H1 (cell line): ENCODE measurements around the gene ABCC9. TPM values are rescaled to one million over a fixed set of nuclear protein-coding genes. Genes with fewer than 3 reads are reported as not detected.

Experiments used
- CTCF ChIA-PET: fragments of 300-600 bp; sonication (Branson Sonifier 250); formaldehyde crosslinking; loops from one replicate; lab custom pipeline; 2021; ENCODE audit not compliant: partially characterized antibody; lab: Charles Lee
- POLR2A ChIA-PET: fragments of 300-600 bp; sonication (Branson Sonifier 250); formaldehyde crosslinking; loops from one replicate; lab custom pipeline; 2021; ENCODE audit warnings: inconsistent platforms; ENCODE audit not compliant: partially characterized antibody; lab: Charles Lee
- DNase-seq, 2 experiments: peaks; one replicate each; pipeline versions ENCODE4 v3.0.0 to v3.0.0-alpha.2; 2010 to 2022; ENCODE audit warnings: low spot score in 2 of 2, low read depth in 1 of 2, mixed read lengths in 1 of 2
- FAIRE-seq: peaks from 2 replicates; lab custom pipeline; 2011; peaks lifted over from hg19 to GRCh38; lab: Jason Lieb, UNC
- H2AFZ ChIP-seq: 2 replicates; pipeline ENCODE4 v1.8.1; 2012; ENCODE audit warnings: low read length, inconsistent platforms
- H2AK5ac ChIP-seq: 2 replicates; pipeline ENCODE4 v1.6.1; 2013; ENCODE audit warnings: low read depth, low read length
- H2BK120ac ChIP-seq: replicated peaks from 2 replicates; pipeline ENCODE3; 2013; ENCODE audit warnings: low read depth, low read length, inconsistent platforms
- H2BK12ac ChIP-seq: 2 replicates; pipeline ENCODE4 v1.6.1; 2013; ENCODE audit warnings: low read depth, low read length
- H2BK15ac ChIP-seq: 2 replicates; pipeline ENCODE4 v1.6.1; 2013; ENCODE audit warnings: low read length
- H2BK20ac ChIP-seq: 2 replicates; pipeline ENCODE4 v1.6.1; 2013; ENCODE audit warnings: low read length
- H2BK5ac ChIP-seq: 2 replicates; pipeline ENCODE4 v1.6.1; 2013; ENCODE audit warnings: low read depth, low read length
- H3K14ac ChIP-seq: 2 replicates; pipeline ENCODE4 v1.6.1; 2013; ENCODE audit warnings: inconsistent platforms; ENCODE audit not compliant: insufficient read length
- H3K18ac ChIP-seq: 2 replicates; pipeline ENCODE4 v1.6.1; 2013; ENCODE audit warnings: low read length; ENCODE audit errors: extremely low read depth
- H3K23ac ChIP-seq: 2 replicates; pipeline ENCODE4 v1.6.1; 2013; ENCODE audit warnings: inconsistent platforms; ENCODE audit not compliant: insufficient read length
- H3K23me2 ChIP-seq: 2 replicates; pipeline ENCODE4 v1.6.1; 2013; ENCODE audit warnings: low read depth, low read length
- H3K27ac ChIP-seq: 2 replicates; pipeline ENCODE4 v1.6.1; 2011; ENCODE audit warnings: low read depth, low read length, inconsistent platforms
- H3K27me3 ChIP-seq, 4 experiments: replicated peaks in 1 of 4; 1 replicate in 1 of 4; 2 replicates in 3 of 4; pipeline versions ENCODE4 v1.6.1 to v1.8.1; 2011 to 2013; ENCODE audit warnings: low read length in 3 of 4, mild to moderate bottlenecking in 3 of 4, inconsistent platforms in 2 of 4, mixed read lengths in 2 of 4, moderate library complexity in 1 of 4; ENCODE audit not compliant: control insufficient read depth in 3 of 4, insufficient read depth in 3 of 4; ENCODE audit errors: extremely low read depth in 1 of 4
- H3K36me3 ChIP-seq, 4 experiments: 2 replicates each; pipeline versions ENCODE4 v1.6.1 to v1.8.1; 2011 to 2013; ENCODE audit warnings: mild to moderate bottlenecking in 4 of 4, low read length in 3 of 4, moderate library complexity in 2 of 4, control low read depth in 1 of 4, inconsistent platforms in 1 of 4; ENCODE audit not compliant: insufficient read depth in 4 of 4, control insufficient read depth in 2 of 4
- H3K4ac ChIP-seq: replicated peaks from 2 replicates; pipeline ENCODE3; 2013; ENCODE audit warnings: low read length, low read depth, mixed read lengths, inconsistent platforms; ENCODE audit not compliant: insufficient read length
- H3K4me1 ChIP-seq, 4 experiments: replicated peaks in 1 of 4; 1 replicate in 1 of 4; 2 replicates in 3 of 4; pipeline versions ENCODE4 v1.6.1 to v1.8.1; 2011 to 2013; ENCODE audit warnings: low read length in 3 of 4, inconsistent platforms in 2 of 4, mixed read lengths in 1 of 4; ENCODE audit not compliant: insufficient read depth in 4 of 4, control insufficient read depth in 3 of 4
- H3K4me2 ChIP-seq, 2 experiments: 2 replicates each; pipeline versions ENCODE4 v1.6.1 to v1.8.1; 2011 to 2013; ENCODE audit warnings: low read depth in 2 of 2, low read length in 2 of 2, control low read depth in 1 of 2, inconsistent platforms in 1 of 2, mild to moderate bottlenecking in 1 of 2; ENCODE audit not compliant: insufficient read depth in 1 of 2
- H3K4me3 ChIP-seq, 4 experiments: fragments of 200-600, 300-600 bp in 1 of 4; sonication (generic), shearing (Covaris generic), sonication (Bioruptor Twin) in 1 of 4; 2 replicates each; pipeline versions ENCODE4 v1.5.1 to v1.8.1; 2011 to 2016; ENCODE audit warnings: low read length in 4 of 4, low read depth in 3 of 4, control low read depth in 2 of 4, inconsistent platforms in 2 of 4, mild to moderate bottlenecking in 2 of 4, mixed read lengths in 1 of 4, moderate library complexity in 1 of 4; ENCODE audit not compliant: insufficient read depth in 2 of 4; ENCODE audit errors: extremely low read depth in 1 of 4
- H3K56ac ChIP-seq: replicated peaks from 2 replicates; pipeline ENCODE3; 2013; ENCODE audit warnings: low read depth, mild to moderate bottlenecking, mixed read lengths, low read length, inconsistent platforms; ENCODE audit not compliant: insufficient read length
- H3K79me1 ChIP-seq: 2 replicates; pipeline ENCODE4 v1.6.1; 2013; ENCODE audit warnings: low read depth, low read length, control low read depth
- H3K79me2 ChIP-seq, 2 experiments: 2 replicates each; pipeline versions ENCODE4 v1.6.1 to v1.8.1; 2012 to 2013; ENCODE audit warnings: low read length in 2 of 2, mild to moderate bottlenecking in 2 of 2, inconsistent platforms in 1 of 2; ENCODE audit not compliant: insufficient read depth in 2 of 2, control insufficient read depth in 1 of 2
- H3K9ac ChIP-seq, 4 experiments: replicated peaks in 1 of 4; 1 replicate in 1 of 4; 2 replicates in 3 of 4; pipeline versions ENCODE4 v1.6.1 to v1.8.1; 2011 to 2013; ENCODE audit warnings: low read depth in 3 of 4, low read length in 3 of 4, control low read depth in 2 of 4, mild to moderate bottlenecking in 2 of 4, moderate library complexity in 2 of 4, inconsistent platforms in 1 of 4; ENCODE audit errors: extremely low read depth in 1 of 4
- H3K9me3 ChIP-seq, 2 experiments: 2 replicates each; pipeline versions ENCODE4 v1.6.1 to v1.8.1; 2012 to 2013; ENCODE audit warnings: mild to moderate bottlenecking in 2 of 2, moderate library complexity in 2 of 2, control low read depth in 1 of 2, inconsistent platforms in 1 of 2, low read depth in 1 of 2, low read length in 1 of 2, mixed read lengths in 1 of 2; ENCODE audit not compliant: insufficient read depth in 2 of 2
- H4K20me1 ChIP-seq, 2 experiments: replicated peaks in 1 of 2; 2 replicates each; pipeline versions ENCODE3 to v1.8.1; 2011 to 2013; ENCODE audit warnings: inconsistent platforms in 2 of 2, low read length in 2 of 2, mild to moderate bottlenecking in 1 of 2; ENCODE audit not compliant: insufficient read depth in 2 of 2, control insufficient read depth in 1 of 2
- H4K5ac ChIP-seq: 2 replicates; pipeline ENCODE4 v1.6.1; 2013; ENCODE audit warnings: low read length, low read depth, mixed read lengths, inconsistent platforms; ENCODE audit not compliant: insufficient read length
- H4K8ac ChIP-seq: 2 replicates; pipeline ENCODE4 v1.8.0; 2013; ENCODE audit warnings: mild to moderate bottlenecking, moderate library complexity, low read length, inconsistent platforms; ENCODE audit not compliant: insufficient read depth; ENCODE audit errors: extremely low read depth
- H4K91ac ChIP-seq: replicated peaks from 2 replicates; pipeline ENCODE3; 2013; ENCODE audit warnings: low read length, mixed read lengths, inconsistent platforms; ENCODE audit not compliant: insufficient read length
- ATF2 ChIP-seq: IDR thresholded peaks from 2 replicates; pipeline ENCODE4 v1.6.1; 2012; ENCODE audit warnings: low read length, inconsistent platforms
- EGR1 ChIP-seq: IDR thresholded peaks from 2 replicates; pipeline ENCODE4 v1.6.1; 2011; ENCODE audit warnings: low read depth, low read length, borderline replicate concordance
- KDM4A ChIP-seq: IDR thresholded peaks from one replicate; pipeline ENCODE4 v1.7.1; 2012; ENCODE audit warnings: low read depth, mild to moderate bottlenecking, moderate library complexity, low read length, inconsistent platforms; ENCODE audit not compliant: severe bottlenecking
- RAD21 ChIP-seq, 2 experiments: IDR thresholded peaks in 1 of 2; conservative IDR thresholded peaks in 1 of 2; 2 replicates each; pipeline ENCODE4 v1.6.1; 2011; ENCODE audit warnings: low read depth in 2 of 2, low read length in 2 of 2, improper control_type of control experiment in 1 of 2, inconsistent platforms in 1 of 2, mild to moderate bottlenecking in 1 of 2, moderate library complexity in 1 of 2
- TEAD4 ChIP-seq: IDR thresholded peaks from 2 replicates; pipeline ENCODE4 v1.6.1; 2012; ENCODE audit warnings: low read depth, low read length, inconsistent platforms, mixed read lengths
- ZNF274 ChIP-seq: IDR thresholded peaks from 2 replicates; pipeline ENCODE4 v1.7.0; 2012; ENCODE audit warnings: low read length, borderline replicate concordance; ENCODE audit errors: extremely low read depth
- WGBS, 2 experiments: shearing (Covaris generic) in 1 of 2; methylation state at CpG; one replicate each; pipeline versions ENCODE4 v1.1.6 to v1.1.7; 2013 to 2015; ENCODE audit warnings: low lambda C conversion rate in 2 of 2, mixed read lengths in 2 of 2, inconsistent platforms in 1 of 2, low coverage in 1 of 2, missing lambda C conversion rate in 1 of 2; ENCODE audit not compliant: insufficient replicate concordance in 2 of 2, insufficient coverage in 1 of 2, insufficient read length in 1 of 2; ENCODE audit errors: extremely low coverage in 1 of 2, missing lambda C conversion rate in 1 of 2; 5-methylcytosine and 5-hydroxymethylcytosine counted together
- long read RNA-seq, 2 experiments: library from RNA in 1 of 2; library from capped mRNA in 1 of 2; stranded (forward); transcript quantifications; one replicate each; pipeline ENCODE4 v2.0.0, GENCODE V29; 2021; ENCODE audit warnings: inconsistent platforms in 1 of 2
- polyA minus RNA-seq, 3 experiments: library from RNA; depleted of rRNA, polyadenylated mRNA; stranded (reverse); fragments of >200 nt; gene quantifications; 1 replicate in 2 of 3; 2 replicates in 1 of 3; pipeline ENCODE4 v1.2.3, GENCODE V29; 2011
- polyA plus RNA-seq, 7 experiments: library from polyadenylated mRNA; depleted of rRNA in 3 of 7; stranded (reverse) in 5 of 7; unstranded in 2 of 7; fragments of >200 nt in 5 of 7; fragments of 200-250 nt in 2 of 7; gene quantifications; 1 replicate in 5 of 7; 2 replicates in 1 of 7; 4 replicates in 1 of 7; pipeline versions ENCODE4 v1.2.1 to v1.2.3, GENCODE V29; 2011 to 2013; ENCODE audit warnings: missing spikeins in 2 of 7, mixed read lengths in 2 of 7
- total RNA-seq: library from RNA; stranded (reverse); fragmentation: NEBNext Ultra II Directional; extraction: Animal tissue kit (Norgen Biotek cat#: 25700); gene quantifications from 2 replicates; pipeline ENCODE4 v1.2.1, GENCODE V29; 2021

Gene ABCC9
- total RNA-seq (not detected in 2 replicates), polyA plus RNA-seq (2011; rRNA removed) (under 0.01 and 0.02 TPM in 2 replicates), polyA minus RNA-seq (2011; rRNA and poly(A)+ RNA removed) (0.02 TPM in 1 of 2 replicates, not detected in the other)
- polyA plus RNA-seq (2011; cell fraction: cytosol; rRNA removed) = not detected
- not detected for polyA plus RNA-seq (2011; cell fraction: nucleus; rRNA removed)
- 0.03 to 0.04 TPM (median 0.03 TPM) in 3 of 4 replicates, not detected in the other for polyA plus RNA-seq (2012, experiment 1 of 2)
- polyA plus RNA-seq (2012, experiment 2 of 2) = not detected
- polyA plus RNA-seq (2013, experiment 1 of 2) = 0.04 TPM
- polyA plus RNA-seq (2013, experiment 2 of 2) = 0.02 TPM
- not detected for polyA minus RNA-seq (2011; cell fraction: cytosol; rRNA and poly(A)+ RNA removed)
- 0.10 TPM for polyA minus RNA-seq (2011; cell fraction: nucleus; rRNA and poly(A)+ RNA removed)
- long read RNA-seq, experiment 1 = 0 reads
- long read RNA-seq, experiment 2 = 0 reads

GRCh38 chr12:21940549-21941505 lies at the start of gene ABCC9:
TSS of gene ABCC9 (minus strand) at chr12:21941426. CDS start at chr12:21936674, 4,752 bp downstream.
- peak within 1 kb of the TSS; percentile 92 to 95 for H3K4me2 ChIP-seq
- H3K9me3 ChIP-seq = no peaks in the 10 kb centered on the region
- DNase-seq = peak in 1 of 2 experiments; percentile 61
- peaks cover 1 to 32% (median 26%) of the 10 kb centered on the region in 4 experiments for H3K27me3 ChIP-seq
- peak within 1 kb of the TSS; percentile 96 for H2AFZ ChIP-seq
- no peaks in the 10 kb centered on the region for H4K20me1 ChIP-seq
- H2BK120ac ChIP-seq = no peak within 1 kb of the TSS
- no peaks in the 10 kb centered on the region for H3K36me3 ChIP-seq
- no peaks in the 10 kb centered on the region for H3K79me2 ChIP-seq
- H4K8ac ChIP-seq = no peak within 1 kb of the TSS
- no peak within 1 kb of the TSS for H2BK12ac ChIP-seq
- H2BK15ac ChIP-seq = no peak within 1 kb of the TSS
- no peak within 1 kb of the TSS for H2BK20ac ChIP-seq
- H3K23me2 ChIP-seq = peaks cover 11% of the 10 kb centered on the region; the same call in 1 of the 2 replicates
- H2AK5ac ChIP-seq = no peak within 1 kb of the TSS
- H3K27ac ChIP-seq = no peak within 1 kb of the TSS
- no peak within 1 kb of the TSS for H3K56ac ChIP-seq
- no peak within 1 kb of the TSS for H3K18ac ChIP-seq
- no peak within 1 kb of the TSS for H4K5ac ChIP-seq
- no peak within 1 kb of the TSS; a peak in 1 of 7 replicates for H3K9ac ChIP-seq
- no peak within 1 kb of the TSS for H2BK5ac ChIP-seq
- WGBS, 2 experiments = 3% methylated on average over 42 of the region's 42 CpGs; no CpG with 5 or more reads in 1 of the 2 experiments
- no peak within 1 kb of the TSS for H3K23ac ChIP-seq
- CTCF ChIA-PET = interaction anchor here (0.5 to 2.6 kb wide), 4 partner anchors 17 to 80 kb away, joined by 3 to 11 read pairs (median 4); no protein-coding TSS in a partner anchor
- H3K4me1 ChIP-seq = no peaks in the 10 kb centered on the region
- H3K79me1 ChIP-seq = no peaks in the 10 kb centered on the region
- no peak for FAIRE-seq
- H3K4ac ChIP-seq = no peak within 1 kb of the TSS
- H4K91ac ChIP-seq = no peak within 1 kb of the TSS
- peak within 1 kb of the TSS; percentile 60 to 70 (median 65) for H3K4me3 ChIP-seq
- POLR2A ChIA-PET = no interaction called here
- no peak within 1 kb of the TSS for H3K14ac ChIP-seq
- TF ChIP-seq KDM4A (peak; percentile 20), RAD21 (IDR thresholded peaks at IDR 0.05 in 1 of 2, conservative IDR thresholded peaks at IDR 0.05 in 1 of 2; ENCODE audit: low read depth in 2 of 2, low read length in 2 of 2) (no peak), ATF2 (no peak), EGR1 (no peak), ZNF274 (no peak), TEAD4 (no peak)
